ENCODE results near the gene ZNF17. TPM values are rescaled to one million over a fixed set of nuclear protein-coding genes. Genes with fewer than 3 reads are reported as not detected.
A peak's percentile ranks its signal among the peaks of the same experiment; 100 is the strongest.

ZNF17 gene
- total and polyA plus RNA-seq, 7 donors = 3.6 to 11.0 (median 6.1) TPM

DNA sequence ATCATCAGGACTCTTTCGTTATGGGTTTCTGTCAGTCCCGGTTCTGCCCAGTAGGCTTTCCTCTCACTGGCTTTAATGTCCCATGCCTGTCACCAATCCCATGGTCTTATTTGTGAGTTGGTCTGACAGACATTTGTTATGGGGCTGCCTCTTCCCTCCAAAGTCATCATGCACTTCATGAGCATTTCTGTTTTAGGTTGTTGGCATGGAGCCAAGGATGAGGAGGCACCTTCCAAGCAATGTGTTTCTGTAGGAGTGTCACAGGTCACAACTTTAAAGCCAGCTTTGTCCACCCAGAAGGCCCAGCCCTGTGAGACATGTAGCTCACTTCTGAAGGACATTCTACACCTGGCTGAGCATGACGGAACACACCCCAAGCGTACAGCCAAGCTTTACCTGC is 8.5 kb downstream of the ZNF17 start:
- no peaks in the 10 kb centered on the region for H3K27me3 ChIP-seq (ENCODE audit: insufficient read depth in 3 of 3, low read length in 2 of 3)
- no peak overlapping the region for H3K27ac ChIP-seq
- H3K4me1 ChIP-seq = no peaks in the 10 kb centered on the region
- 96 to 98% (median 97%) methylated on average over 4 of the region's 4 CpGs for WGBS, 3 donors
- no peak for ATAC-seq
- TF ChIP-seq, protein P1, sequence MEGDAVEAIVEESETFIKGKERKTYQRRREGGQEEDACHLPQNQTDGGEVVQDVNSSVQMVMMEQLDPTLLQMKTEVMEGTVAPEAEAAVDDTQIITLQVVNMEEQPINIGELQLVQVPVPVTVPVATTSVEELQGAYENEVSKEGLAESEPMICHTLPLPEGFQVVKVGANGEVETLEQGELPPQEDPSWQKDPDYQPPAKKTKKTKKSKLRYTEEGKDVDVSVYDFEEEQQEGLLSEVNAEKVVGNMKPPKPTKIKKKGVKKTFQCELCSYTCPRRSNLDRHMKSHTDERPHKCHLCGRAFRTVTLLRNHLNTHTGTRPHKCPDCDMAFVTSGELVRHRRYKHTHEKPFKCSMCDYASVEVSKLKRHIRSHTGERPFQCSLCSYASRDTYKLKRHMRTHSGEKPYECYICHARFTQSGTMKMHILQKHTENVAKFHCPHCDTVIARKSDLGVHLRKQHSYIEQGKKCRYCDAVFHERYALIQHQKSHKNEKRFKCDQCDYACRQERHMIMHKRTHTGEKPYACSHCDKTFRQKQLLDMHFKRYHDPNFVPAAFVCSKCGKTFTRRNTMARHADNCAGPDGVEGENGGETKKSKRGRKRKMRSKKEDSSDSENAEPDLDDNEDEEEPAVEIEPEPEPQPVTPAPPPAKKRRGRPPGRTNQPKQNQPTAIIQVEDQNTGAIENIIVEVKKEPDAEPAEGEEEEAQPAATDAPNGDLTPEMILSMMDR (IDR thresholded peaks at IDR 0.05) = no peak
- DNase-seq = no peak
- peaks cover 21 to 82% of the 10 kb centered on the region in 2 donors for H3K36me3 ChIP-seq (ENCODE audit: insufficient read depth in 1 of 2, low read depth in 1 of 2)
- peaks cover 54% of the 10 kb centered on the region for H3K9me3 ChIP-seq
- H3K4me3 ChIP-seq = no peak overlapping the region
- intact Hi-C loops (cut with DNase I) = no loop called here

DNA sequence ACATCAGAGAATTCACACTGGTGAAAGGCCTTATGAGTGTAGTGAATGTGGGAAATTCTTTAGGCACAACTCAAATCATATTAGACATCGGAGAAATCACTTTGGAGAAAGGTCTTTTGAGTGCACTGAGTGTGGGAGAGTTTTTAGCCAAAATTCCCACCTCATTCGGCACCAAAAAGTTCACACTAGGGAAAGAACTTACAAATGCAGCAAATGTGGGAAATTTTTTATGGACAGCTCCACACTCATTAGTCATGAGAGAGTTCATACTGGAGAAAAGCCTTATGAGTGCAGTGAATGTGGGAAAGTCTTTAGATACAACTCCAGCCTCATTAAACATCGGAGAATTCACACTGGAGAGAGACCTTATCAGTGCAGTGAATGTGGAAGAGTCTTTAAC is 10.1 kb downstream of the ZNF17 start:
- ATAC-seq = no peak
- WGBS, 3 donors = 92 to 100% (median 98%) methylated on average over 3 of the region's 3 CpGs
- Histone ChIP-seq H3K27me3 (ENCODE audit: insufficient read depth in 3 of 3, low read length in 2 of 3) (no peaks in the 10 kb centered on the region), H3K9me3 (peaks cover 54% of the 10 kb centered on the region), H3K36me3 (ENCODE audit: insufficient read depth in 1 of 2, low read depth in 1 of 2) (peaks cover 21 to 66% of the 10 kb centered on the region in 2 donors), H3K4me1 (no peaks in the 10 kb centered on the region), H3K27ac (no peak overlapping the region), H3K4me3 (no peak overlapping the region)
- DNase-seq = no peak
- TF ChIP-seq, protein P1 (IDR thresholded peaks at IDR 0.05) = no peak
- intact Hi-C loops (cut with DNase I) = no loop called here

DNA sequence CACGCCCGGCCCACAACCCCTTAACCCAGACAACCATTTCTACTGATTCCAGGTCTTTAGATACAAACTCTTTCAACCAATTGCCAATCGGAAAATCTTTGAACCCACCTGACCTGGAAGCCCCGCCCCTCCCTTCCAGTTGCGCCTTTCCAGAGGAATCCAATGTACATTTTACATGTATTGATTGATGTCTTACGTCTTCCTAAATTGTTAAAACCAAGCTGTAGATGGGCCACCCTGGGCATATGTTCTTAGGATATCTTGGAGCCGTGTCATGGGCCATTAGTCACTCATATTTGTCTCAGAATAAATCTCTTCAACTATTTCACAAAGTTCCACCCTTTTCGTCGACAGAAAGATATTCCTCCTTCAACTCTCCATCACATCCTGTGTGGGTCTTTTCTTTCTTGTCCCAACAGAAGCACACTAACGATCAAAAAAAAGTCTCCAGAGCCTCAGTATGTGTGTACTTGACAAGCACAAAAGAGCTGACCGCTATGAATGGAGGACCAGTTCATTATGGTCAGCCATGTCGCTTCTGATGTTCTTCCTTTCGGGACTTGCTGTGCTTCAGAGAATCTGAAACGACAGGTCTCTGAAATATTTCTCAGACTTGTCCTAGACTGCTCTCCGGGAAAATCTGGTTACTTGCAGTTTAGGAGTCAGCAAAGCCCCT is 23.6 kb downstream of the ZNF17 start:
- no peaks in the 10 kb centered on the region for H3K9me3 ChIP-seq
- H3K27me3 ChIP-seq (ENCODE audit: insufficient read depth in 3 of 3, low read length in 2 of 3) = no peaks in the 10 kb centered on the region
- peak overlapping the region; percentile 93 for H3K4me3 ChIP-seq
- H3K27ac ChIP-seq = peak overlapping the region; percentile 38
- H3K4me1 ChIP-seq = peaks cover 7% of the 10 kb centered on the region
- DNase-seq (no peak), ATAC-seq (peak in 2 of 4 donors; percentile 17 to 41)
- TF ChIP-seq, protein P1 (IDR thresholded peaks at IDR 0.05) = no peak
- peaks cover 2 to 16% of the 10 kb centered on the region in 2 donors for H3K36me3 ChIP-seq (ENCODE audit: insufficient read depth in 1 of 2, low read depth in 1 of 2)
- 28 to 37% (median 28%) methylated on average over 15 of the region's 15 CpGs for WGBS, 3 donors
- intact Hi-C loops (cut with DNase I) = loop anchor here in 1 of 2 donors (10.0 kb wide), 1 partner anchor 50 kb away; the partner anchor contains the start of gene ZNF419

DNA sequence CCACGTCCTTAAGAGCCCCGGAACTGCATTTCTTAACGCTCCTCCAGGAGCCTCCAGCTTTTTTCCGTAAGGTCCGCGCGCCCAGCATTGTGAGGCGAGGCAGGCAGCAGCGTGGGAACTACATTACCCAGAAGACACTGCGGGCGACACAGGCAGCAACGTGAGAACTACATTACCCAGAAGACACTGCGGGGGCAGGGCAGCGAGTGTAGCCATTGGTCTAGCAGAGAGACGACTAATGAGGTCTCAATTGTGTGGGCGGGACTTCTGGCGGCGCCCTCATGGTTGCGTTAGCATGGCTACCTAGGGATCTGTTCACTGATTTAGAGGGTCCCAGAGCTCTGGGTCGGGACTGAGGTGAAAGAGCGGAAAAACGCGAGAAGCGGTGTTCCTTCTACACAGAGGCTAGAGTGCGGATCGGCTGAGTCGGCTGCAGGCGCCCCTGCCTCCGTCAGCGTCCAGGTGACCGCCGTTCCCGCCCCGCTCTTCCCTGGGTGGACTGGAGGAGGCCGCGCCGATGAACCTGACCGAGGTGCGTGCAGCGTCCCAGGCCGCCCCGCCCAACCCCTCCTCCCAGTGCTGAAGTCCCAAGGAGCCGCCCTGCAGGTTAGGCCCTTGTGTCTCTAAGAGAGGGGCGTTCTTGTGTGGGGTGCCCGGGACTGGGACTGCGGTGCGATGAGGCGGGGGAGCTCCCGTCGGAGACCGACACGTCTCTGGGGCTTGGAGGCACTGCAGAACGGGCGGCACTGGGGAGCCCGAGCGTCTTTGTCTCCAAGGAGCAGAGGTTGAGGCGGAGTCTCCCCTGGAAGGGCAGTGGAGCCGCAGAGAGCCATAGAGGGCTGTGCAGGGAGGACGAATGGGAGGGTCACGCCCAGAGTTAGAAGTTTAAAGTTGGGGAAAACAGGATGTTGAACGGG is 24.4 kb downstream of the ZNF17 start, which contains the start of gene ZNF749:
Gene ZNF749 (plus strand): TSS at position 264 of the 917 bp plus-strand sequence. CDS start 254 bp downstream, at position 518.
- TF ChIP-seq, protein P1 (IDR thresholded peaks at IDR 0.05) = no peak
- Histone ChIP-seq H3K9me3 (no peaks in the 10 kb centered on the region), H3K4me3 (peak within 1 kb of the TSS; percentile 93), H3K27me3 (ENCODE audit: insufficient read depth in 3 of 3, low read length in 2 of 3) (no peaks in the 10 kb centered on the region), H3K4me1 (peaks cover 7% of the 10 kb centered on the region), H3K27ac (peak within 1 kb of the TSS; percentile 38), H3K36me3 (ENCODE audit: insufficient read depth in 1 of 2, low read depth in 1 of 2) (peaks cover 2 to 16% of the 10 kb centered on the region in 2 donors)
- intact Hi-C loops (cut with DNase I) = loop anchor here in 1 of 2 donors (10.0 kb wide), 1 partner anchor 49 kb away; the partner anchor contains the start of gene ZNF419
- WGBS, 3 donors = 0% methylated on average over 46 to 61 of the region's 61 CpGs
- DNase-seq = peak; percentile 97 to 98
- peak; percentile 100 for ATAC-seq
